Neural cell (in vitro differentiated cells): Measurements from ENCODE around the gene FAM216B.

Experiments used
- EP300 ChIP-seq: fragments of 450-650 bp; conservative IDR thresholded peaks from 2 replicates; pipeline ENCODE4 v1.6.1; 2014; ENCODE audit warnings: antibody characterized with exemption, mild to moderate bottlenecking, moderate library complexity; ENCODE audit not compliant: poor library complexity, severe bottlenecking
- EZH2 ChIP-seq: fragments of 200-600, 300-800 bp; shearing (Covaris generic), sonication (generic); IDR thresholded peaks from 2 replicates; pipeline ENCODE4 v1.6.1; 2014; ENCODE audit warnings: antibody characterized with exemption, low read length, borderline replicate concordance, mild to moderate bottlenecking; ENCODE audit not compliant: insufficient read depth, poor library complexity, severe bottlenecking
- POLR2AphosphoS5 ChIP-seq: IDR thresholded peaks from 2 replicates; pipeline ENCODE4 v1.6.1; 2012
- RAD21 ChIP-seq: fragments of 450-650 bp; conservative IDR thresholded peaks from 2 replicates; pipeline ENCODE4 v1.6.1; 2014; ENCODE audit warnings: antibody characterized with exemption, mild to moderate bottlenecking, moderate library complexity
- SMC3 ChIP-seq: fragments of 450-650 bp; conservative IDR thresholded peaks from 2 replicates; pipeline ENCODE4 v1.6.1; 2014; ENCODE audit warnings: antibody characterized with exemption, mild to moderate bottlenecking, moderate library complexity; ENCODE audit not compliant: poor library complexity
- TF ChIP-seq, protein P1 (sequence below): fragments of 450-650 bp; IDR thresholded peaks from 2 replicates; pipeline ENCODE4 v1.5.1; 2014; ENCODE audit warnings: antibody characterized with exemption, mild to moderate bottlenecking, moderate library complexity; ENCODE audit not compliant: poor library complexity, severe bottlenecking

- TF ChIP-seq, protein P1, sequence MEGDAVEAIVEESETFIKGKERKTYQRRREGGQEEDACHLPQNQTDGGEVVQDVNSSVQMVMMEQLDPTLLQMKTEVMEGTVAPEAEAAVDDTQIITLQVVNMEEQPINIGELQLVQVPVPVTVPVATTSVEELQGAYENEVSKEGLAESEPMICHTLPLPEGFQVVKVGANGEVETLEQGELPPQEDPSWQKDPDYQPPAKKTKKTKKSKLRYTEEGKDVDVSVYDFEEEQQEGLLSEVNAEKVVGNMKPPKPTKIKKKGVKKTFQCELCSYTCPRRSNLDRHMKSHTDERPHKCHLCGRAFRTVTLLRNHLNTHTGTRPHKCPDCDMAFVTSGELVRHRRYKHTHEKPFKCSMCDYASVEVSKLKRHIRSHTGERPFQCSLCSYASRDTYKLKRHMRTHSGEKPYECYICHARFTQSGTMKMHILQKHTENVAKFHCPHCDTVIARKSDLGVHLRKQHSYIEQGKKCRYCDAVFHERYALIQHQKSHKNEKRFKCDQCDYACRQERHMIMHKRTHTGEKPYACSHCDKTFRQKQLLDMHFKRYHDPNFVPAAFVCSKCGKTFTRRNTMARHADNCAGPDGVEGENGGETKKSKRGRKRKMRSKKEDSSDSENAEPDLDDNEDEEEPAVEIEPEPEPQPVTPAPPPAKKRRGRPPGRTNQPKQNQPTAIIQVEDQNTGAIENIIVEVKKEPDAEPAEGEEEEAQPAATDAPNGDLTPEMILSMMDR: no peak
- TF ChIP-seq SMC3 (no peak), EP300 (no peak), EZH2 (no peak), RAD21 (no peak), POLR2AphosphoS5 (no peak)
These were observed 29.7 kb upstream of the FAM216B start for GRCh38 chr13:42751693-42752092.
